TTC549 (cell line): ENCODE measurements around the gene POFUT2.

ENCODE experiments used
- FAIRE-seq: peaks from 2 replicates; lab custom pipeline; 2012; peaks lifted over from hg19 to GRCh38; lab: Jason Lieb, UNC

POFUT2 gene

GRCh38 chr21:45287438-45288391 lies at the start of gene POFUT2:
Gene POFUT2 (minus strand): TSS chr21:45287895. CDS start chr21:45287871, 24 bp downstream.
- no peak for FAIRE-seq

- no peak for FAIRE-seq
Measured at GRCh38 chr21:45336870-45337269, 49.2 kb upstream of the POFUT2 start.

GRCh38 chr21:45336535-45336810 lies 48.8 kb upstream of the POFUT2 start:
- no peak for FAIRE-seq

GRCh38 chr21:45335761-45336534 lies 48.3 kb upstream of the POFUT2 start:
- FAIRE-seq: no peak

- no peak for FAIRE-seq
Measured at GRCh38 chr21:45335151-45335760, 47.6 kb upstream of the POFUT2 start.

- FAIRE-seq: no peak
Measured at GRCh38 chr21:45334591-45335081, 46.9 kb upstream of the POFUT2 start.

GRCh38 chr21:45334134-45334533 lies 46.4 kb upstream of the POFUT2 start:
- no peak for FAIRE-seq

GRCh38 chr21:45333583-45334121 lies 46.0 kb upstream of the POFUT2 start:
- no peak for FAIRE-seq

GRCh38 chr21:45332981-45333582 lies 45.4 kb upstream of the POFUT2 start:
- no peak for FAIRE-seq

GRCh38 chr21:45332415-45332814 lies 44.7 kb upstream of the POFUT2 start:
- no peak for FAIRE-seq

GRCh38 chr21:45331531-45332147 lies 43.9 kb upstream of the POFUT2 start:
- no peak for FAIRE-seq

GRCh38 chr21:45330851-45331261 lies 43.2 kb upstream of the POFUT2 start:
- FAIRE-seq: no peak

GRCh38 chr21:45330075-45330781 lies 42.5 kb upstream of the POFUT2 start:
- no peak for FAIRE-seq

GRCh38 chr21:45329261-45330074 lies 41.8 kb upstream of the POFUT2 start:
- no peak for FAIRE-seq

- FAIRE-seq: no peak
Measured at GRCh38 chr21:45328198-45329091, 40.8 kb upstream of the POFUT2 start.

GRCh38 chr21:45327441-45328197 lies 39.9 kb upstream of the POFUT2 start:
- FAIRE-seq: no peak

GRCh38 chr21:45326891-45327440 lies 39.3 kb upstream of the POFUT2 start:
- no peak for FAIRE-seq
